ENCODE data around the gene UBE2E2. TPM values are rescaled to one million over a fixed set of nuclear protein-coding genes. Genes with fewer than 3 reads are reported as not detected.

The UBE2E2 gene
- total RNA-seq, 4 donors from 2014 or later, result 7.9 to 44.7 (median 26.6) TPM

- Histone ChIP-seq H3K27ac (no peak overlapping the region), H3K4me3 (no peak overlapping the region), H3K27me3 (no peaks in the 10 kb centered on the region), H3K4me1 (no peaks in the 10 kb centered on the region), H3K36me3 (no peaks in the 10 kb centered on the region), H3K9me3 (no peaks in the 10 kb centered on the region)
- ATAC-seq, result no peak
- TF ChIP-seq CTCF (IDR thresholded peaks at IDR 0.05 in 4 of 5, conservative IDR thresholded peaks at IDR 0.05 in 1 of 5) (no peak), POLR2A (IDR thresholded peaks at IDR 0.05) (no peak)
- DNase-seq, result no peak
- in situ Hi-C loops (cut with MboI; ENCODE audit: low sequenced_read_pairs in 4 of 4) (no loop called here), intact Hi-C loops (cut with DNase I; ENCODE audit: low total_unique reads) (no loop called here)
These were observed 437.5 kb downstream of the UBE2E2 start for GRCh38 chr3:23640471-23641146.

Measured in gastrocnemius medialis (tissue), 4 donors.